Central memory CD4-positive, alpha-beta T cell (primary cell): ENCODE measurements around the gene SLC13A1.
"Not testable (repeated sequence)": the region's sequence is repeated elsewhere in the genome, so short reads cannot be mapped to it uniquely, and the experiment has no call there.

ENCODE experiments used
- DNase-seq: peaks from one replicate; pipeline ENCODE4 v3.0.0; 2022
- total RNA-seq, 3 experiments: gene quantifications; one replicate each; lab custom pipeline; 2026; lab: John Stamatoyannopoulos, UW

Gene SLC13A1, protein sequence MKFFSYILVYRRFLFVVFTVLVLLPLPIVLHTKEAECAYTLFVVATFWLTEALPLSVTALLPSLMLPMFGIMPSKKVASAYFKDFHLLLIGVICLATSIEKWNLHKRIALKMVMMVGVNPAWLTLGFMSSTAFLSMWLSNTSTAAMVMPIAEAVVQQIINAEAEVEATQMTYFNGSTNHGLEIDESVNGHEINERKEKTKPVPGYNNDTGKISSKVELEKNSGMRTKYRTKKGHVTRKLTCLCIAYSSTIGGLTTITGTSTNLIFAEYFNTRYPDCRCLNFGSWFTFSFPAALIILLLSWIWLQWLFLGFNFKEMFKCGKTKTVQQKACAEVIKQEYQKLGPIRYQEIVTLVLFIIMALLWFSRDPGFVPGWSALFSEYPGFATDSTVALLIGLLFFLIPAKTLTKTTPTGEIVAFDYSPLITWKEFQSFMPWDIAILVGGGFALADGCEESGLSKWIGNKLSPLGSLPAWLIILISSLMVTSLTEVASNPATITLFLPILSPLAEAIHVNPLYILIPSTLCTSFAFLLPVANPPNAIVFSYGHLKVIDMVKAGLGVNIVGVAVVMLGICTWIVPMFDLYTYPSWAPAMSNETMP
- 0 reads per million in 3 experiments for total RNA-seq

DNA sequence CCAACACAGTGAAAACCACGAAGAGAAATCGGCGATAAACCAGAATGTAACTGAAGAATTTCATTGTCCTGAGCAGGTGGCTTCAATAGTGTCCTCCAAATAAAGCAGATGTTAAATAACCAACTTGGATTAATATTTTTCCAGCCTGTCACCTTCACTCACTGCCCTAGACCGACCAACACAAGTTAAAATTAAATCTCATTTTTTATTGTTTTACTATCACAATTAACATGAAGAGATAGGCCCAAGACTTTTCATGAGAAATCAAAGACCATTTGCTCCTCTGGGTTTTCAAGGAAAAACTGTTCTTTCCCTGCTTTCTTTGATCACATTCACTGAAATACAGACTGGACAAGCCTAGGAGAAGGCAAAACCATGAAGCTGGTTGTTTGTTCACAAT lies at the start of gene SLC13A1:
Gene SLC13A1 (minus strand): TSS at position 87 of the 400 bp plus-strand sequence. CDS start 23 bp downstream, at position 64.
- no peak for DNase-seq

DNA sequence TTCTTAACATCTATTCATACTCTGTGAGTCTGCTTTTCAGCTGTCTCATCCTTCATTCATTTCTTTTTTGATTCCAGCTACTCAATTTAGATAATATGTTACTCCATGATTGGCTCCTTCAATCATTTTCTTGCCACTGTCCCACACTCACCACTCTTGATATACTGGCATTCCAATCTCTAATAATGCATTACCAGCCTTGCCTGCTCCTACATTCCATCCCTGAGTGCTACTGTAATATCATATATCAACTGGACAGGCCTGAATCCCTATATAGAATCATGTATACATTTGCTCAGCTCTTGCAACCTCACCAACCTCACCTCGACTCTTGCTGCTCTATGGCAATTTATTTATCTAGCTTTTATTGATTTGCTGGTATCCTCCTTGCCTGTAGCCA lies 45.0 kb upstream of the SLC13A1 start:
- no peak for DNase-seq

- DNase-seq: no peak
Measured at GRCh38 chr7:123242467-123243092, 42.8 kb upstream of the SLC13A1 start.

- no peak for DNase-seq
Measured at GRCh38 chr7:123241809-123242208, 42.0 kb upstream of the SLC13A1 start.

DNA sequence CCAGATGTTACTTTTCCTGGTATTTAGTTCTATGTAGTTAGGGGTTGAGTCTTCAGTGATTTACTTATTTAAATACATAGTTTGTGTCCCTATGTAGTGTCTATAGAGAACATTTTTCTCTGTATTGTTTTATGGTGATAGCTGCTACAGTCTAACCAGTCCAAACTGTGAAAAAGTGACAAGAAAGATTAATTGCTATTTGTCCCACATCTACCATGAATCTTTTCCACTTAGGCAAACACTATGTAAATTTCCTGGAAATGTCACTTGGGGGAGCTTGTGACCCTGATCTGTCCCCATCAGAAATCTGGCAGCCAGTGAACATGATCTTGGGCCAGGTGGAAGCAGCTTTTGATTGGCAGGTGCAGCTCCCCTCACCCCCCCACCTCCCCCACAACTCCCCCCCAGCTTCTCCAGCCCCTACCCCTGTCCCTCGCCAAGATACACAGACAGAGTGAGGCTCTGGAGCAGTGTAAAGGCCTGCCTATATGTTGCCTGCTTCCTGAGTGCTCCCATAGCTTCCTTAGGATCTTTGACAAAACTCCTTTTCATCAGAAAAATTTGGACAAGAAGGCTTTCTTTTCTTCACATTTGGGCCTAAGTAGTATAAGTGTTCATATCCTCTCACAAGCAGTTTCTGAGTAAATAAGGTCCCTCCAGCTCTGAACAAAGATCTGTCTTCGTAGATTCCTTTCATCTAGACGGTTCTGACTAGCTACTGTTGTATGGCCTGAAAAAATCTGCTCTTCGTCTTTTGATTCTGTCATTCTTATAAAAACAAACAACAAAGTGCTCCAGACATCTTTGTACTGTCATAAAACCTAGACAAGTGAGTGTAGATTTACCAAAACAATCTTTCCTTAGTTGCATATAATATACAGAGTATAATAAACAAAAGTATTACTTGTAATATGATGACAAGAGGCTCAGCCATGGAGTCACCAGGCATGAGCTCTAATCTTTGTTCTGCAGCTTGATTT lies 31.5 kb upstream of the SLC13A1 start:
- no peak for DNase-seq

DNA sequence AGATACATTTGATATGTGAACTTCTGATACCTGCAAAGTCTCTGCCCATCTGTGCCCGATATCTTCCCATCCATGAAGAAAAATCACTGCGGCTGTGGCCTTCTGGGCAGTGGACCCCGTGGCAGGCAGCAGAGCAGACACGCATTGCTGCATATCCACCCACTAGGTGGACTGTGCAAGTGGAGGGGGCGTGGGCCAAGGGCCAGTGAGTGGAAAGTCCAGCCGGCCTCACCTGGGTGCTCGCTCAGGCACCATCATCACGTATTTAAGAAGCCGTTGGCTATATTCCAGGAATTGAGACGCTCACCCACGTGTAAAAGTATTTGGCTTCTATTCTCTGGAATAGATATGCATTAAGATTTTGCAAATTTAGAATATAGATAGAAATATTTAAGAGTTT lies 30.8 kb upstream of the SLC13A1 start:
- no peak for DNase-seq

- no peak for DNase-seq
Measured at GRCh38 chr7:123230147-123230546, 30.4 kb upstream of the SLC13A1 start.

DNA sequence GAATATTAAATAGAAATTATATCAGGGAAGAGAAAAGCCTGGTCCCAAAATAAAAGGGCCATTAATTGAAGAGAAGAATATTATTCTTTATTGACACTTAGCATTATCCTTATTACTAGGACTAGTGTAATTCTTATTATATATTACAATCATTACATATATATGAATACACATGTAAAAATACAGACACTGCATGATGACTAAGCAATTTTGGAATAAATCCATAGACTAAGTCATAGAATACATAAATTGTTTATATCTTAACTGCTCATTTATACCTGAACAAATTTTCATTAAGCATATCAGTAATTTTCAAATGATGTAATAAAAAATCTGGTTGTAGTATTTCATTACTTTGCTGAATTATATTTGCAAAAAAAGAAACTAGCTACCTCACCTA lies 29.7 kb upstream of the SLC13A1 start:
- no peak for DNase-seq

DNA sequence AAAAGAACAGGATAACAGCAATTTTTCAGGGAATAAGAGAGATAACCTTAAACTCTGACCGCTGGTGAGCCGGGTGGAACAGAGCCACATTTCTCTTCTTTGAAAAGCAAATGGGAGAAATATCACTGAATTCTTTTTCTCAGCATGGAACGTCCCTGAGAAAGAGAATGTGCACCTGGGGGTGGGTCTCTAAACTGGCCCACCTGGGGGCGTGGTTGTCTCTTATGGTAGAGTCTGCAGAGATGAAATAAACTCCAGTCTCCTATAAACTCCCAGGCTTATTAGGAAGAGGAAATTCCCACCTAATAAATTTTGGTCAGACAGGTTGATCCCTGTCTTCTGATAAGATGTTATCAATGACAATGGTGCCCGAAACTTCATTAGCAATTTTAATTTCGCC lies 27.9 kb upstream of the SLC13A1 start:
- not testable (repeated sequence) for DNase-seq

GRCh38 chr7:123220396-123220795 lies 20.6 kb upstream of the SLC13A1 start:
- DNase-seq: no peak

GRCh38 chr7:123218866-123219265 lies 19.1 kb upstream of the SLC13A1 start:
- DNase-seq: no peak

DNA sequence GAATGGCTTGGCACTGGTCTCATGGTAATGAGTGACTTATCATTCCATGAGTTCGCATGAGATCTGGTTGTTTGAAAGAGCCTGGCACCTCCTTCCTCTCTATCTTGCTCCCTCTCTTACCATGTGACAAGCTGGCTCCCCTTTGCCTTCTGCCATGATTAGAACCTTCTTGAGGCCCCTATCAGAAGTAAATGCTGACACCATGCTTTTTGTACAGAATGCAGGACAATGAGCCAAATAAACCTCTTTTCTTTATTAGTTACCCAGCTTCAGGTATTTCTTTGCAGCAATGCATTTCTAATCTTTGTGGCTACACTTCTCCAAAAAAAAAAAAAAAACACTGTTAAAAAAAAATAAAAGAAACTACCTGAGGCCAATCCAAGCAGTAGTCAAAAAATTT lies 17.1 kb upstream of the SLC13A1 start:
- no peak for DNase-seq

DNA sequence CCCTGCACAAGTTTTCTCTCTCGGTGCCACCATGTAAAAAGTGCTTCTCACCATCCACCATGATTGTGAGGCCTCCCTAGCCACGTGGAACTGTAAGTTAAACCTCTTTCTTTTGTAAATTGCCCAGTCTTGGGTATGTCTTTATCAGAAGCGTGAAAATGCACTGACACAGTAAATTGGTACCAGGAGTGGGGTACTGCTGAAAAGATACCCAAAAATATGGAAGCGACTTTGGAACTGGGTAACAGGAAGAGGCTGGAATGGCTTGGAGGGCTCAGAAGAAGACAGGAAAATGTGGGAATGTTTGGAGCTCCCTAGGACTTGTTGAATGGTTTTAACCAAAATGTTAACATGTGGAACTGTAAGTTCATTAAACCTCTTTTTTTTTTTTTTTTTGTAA lies 15.6 kb upstream of the SLC13A1 start:
- no peak for DNase-seq

DNA sequence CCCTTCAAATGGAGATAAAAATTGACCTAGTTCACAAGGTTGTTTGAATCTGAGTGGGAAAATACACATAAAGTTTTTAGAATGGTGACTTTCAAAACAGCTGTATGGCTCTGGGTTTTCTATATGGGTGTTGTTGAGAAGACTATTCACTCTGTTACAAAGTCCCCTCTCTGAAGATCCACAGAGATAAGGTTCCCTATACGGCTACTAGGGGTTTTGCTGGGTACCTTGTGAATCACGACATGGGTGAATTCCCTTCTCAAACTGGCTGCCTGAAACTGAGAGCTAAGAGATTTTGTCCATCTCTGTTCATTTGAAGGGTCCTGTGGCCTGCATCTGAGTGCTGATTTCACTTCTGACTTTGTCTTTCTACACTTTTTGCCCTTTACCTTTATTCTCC lies 11.8 kb upstream of the SLC13A1 start:
- DNase-seq: no peak

- no peak for DNase-seq
Measured at GRCh38 chr7:123210986-123211385, 11.2 kb upstream of the SLC13A1 start.

DNA sequence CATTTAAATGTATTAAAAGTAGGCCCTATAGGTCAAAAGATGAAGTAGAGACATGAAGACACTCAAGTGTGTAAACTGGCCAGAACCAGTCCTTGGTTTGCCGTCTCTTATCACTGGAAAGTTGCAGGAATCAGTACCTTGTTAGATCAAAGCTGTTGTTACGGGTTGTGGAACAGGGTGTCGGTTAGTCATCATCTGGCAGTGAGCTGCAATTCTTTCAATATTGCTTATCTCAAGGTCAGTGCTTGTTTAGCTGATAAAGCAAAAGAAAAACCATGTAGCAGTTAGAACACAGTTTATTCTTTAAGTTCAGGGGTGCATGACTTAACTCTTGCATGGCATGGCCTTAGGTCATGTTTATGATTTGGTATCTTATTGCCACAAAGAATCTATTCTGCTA lies 10.0 kb upstream of the SLC13A1 start:
- no peak for DNase-seq

GRCh38 chr7:123208793-123209192 lies 9.0 kb upstream of the SLC13A1 start:
- no peak for DNase-seq

- DNase-seq: no peak
Measured at GRCh38 chr7:123204206-123204835, 4.6 kb upstream of the SLC13A1 start.

DNA sequence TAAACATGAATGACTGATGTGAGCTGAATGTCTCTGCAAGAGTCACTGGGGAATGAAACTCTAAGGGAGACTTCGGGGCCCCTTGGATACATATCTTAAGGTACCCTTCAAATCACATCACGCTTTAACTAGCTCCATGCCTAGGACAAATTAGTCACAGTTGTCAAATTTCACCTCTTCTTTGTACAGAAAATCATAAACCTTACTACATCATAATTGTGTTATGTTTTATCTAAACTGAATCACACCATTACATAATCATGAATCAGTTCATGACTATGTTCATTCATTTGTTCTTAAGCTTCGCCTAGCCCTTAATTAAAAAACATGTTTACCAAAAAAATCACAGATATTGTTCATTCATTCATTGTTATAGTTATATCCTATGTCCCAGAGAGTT lies 2.1 kb upstream of the SLC13A1 start:
- DNase-seq: no peak

DNA sequence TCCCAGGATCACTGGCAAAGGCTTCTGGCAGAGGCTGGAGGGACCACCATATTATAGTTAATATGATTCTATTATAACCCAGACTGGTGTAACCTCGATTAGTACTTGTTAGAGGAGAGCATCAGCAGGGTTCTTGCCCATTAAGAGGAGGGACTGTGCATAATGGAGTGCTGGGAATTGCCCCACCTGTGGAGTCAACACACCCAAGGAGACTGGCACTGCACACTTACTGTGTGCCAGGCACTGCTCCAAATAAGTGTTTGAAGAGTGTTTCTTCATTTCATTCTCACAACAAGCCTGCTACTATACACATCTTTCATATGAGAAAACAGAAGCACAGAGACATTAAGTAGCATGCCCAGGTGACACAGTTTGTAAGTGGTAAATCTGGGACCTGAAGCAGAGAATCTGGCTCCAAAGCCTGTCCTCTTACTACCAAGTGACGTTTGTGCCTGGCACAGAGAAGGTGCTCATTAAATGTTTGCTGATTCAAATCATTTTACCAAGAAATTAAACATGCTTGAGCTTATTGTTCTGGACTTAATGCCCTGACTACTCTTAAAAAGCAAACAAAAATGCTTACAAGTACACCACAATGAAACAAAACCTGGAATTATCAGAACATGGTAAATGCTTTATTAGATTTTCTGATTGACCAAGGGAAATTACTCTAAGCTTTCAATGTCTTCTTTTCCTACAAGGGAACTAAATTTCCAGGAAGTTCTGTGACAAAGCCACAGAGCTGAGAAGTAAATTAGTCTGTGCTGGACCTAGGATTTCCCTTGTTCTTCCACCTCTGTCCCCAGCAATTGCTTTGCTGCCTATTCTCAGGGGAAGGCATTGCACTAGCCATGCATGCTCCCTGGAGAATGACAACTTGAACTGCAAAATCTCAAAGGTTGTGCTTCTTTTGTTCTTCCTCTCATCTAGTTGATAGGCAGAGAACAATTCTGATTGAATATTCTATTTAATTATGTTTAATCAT lies 809 bp downstream of the SLC13A1 start:
- no peak for DNase-seq

DNA sequence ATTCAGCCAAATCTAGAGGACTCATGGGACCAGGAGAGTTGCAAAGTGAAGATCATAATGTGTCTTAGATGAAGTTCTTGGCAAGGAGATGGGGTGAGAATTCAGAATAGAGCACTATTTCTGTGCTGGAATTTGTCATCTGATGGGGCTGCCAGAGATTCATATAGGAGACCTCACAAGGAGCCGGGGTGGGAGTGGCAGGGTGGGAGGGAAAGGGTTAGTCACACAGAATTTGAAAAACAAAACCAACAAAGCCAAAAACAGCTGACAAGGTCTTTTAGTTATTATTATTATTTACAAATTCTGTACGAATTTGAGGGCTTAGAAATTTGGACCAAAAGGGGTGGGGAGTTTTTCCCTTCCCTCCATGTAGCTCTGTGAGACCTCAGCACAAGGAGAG lies 1.7 kb downstream of the SLC13A1 start:
- no peak for DNase-seq
